Fibroblast of skin of scalp (primary cell): ENCODE results near the gene PXK.

Source experiments
- DNase-seq: peaks from one replicate; pipeline ENCODE4 v3.0.0-alpha.2; 2013

Gene PXK

DNA sequence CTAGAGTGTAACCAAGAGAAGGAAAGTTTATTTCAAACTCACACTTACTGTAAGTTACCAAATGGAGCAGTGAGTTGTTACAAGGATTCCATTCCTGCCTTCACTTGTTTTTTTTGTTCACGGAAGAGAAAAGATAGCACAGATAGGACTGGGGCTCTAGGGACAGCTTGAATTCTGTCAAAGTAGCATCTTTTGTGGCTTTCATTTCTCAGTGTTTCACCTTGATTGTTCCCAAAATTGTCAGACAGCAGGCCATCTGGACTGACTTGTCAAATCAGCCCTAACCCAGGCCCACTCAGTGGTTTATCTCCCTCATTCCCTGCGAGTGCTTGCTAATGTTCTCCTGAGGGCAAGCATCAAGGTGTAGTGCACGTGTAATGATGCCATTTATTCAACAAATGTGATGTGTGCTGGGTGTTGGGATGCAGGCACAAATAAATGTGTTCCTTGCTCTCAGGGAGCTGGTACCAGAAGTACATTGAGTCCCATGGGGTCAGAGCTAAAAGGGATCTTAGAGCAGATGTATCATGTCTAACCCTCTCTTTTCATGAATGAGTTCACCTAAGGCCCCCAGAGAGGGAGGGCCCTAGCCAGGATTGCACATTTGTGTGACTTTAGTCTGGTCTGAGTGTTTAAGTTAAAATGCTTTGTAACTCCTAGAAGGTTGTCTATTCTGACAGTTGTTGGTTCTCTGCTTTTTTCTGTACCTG is 51.8 kb downstream of the PXK start:
- peak; percentile 14 for DNase-seq

DNA sequence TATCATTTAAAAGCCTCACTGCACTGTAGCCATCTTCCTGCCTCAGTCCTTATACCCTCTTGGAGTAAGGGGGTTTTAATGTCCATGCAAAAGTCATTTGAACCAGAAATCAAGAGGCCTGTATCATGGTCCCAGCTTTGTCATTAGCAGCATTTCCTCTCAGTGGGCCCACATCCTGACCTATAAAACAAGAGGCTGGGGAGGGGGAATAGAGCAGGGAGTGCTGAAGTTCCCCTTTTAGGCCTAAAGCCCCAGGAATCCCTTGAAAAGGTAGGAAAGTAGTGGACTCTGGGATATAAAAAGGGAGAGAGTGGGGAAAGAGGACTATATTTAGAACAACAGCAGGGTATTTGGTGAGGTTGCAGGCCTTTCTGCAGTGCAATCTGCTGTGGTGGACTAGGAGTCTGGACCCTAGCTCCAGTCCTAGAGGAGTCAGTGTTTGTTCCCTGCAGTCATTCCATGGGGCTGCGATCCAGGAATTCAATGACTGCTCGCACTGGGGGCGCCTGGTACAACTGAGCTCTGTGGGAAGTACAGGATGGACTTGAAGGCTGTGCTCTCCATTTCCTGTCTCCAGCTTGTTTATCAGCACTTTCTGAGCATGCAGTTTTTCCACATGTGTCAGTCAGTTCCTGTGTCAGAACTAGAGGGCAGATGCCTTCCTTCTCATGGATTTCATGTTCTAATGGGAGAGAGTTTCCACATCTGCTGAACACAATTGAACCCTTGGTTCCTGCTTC is 54.1 kb downstream of the PXK start:
- DNase-seq = peak; percentile 90

DNA sequence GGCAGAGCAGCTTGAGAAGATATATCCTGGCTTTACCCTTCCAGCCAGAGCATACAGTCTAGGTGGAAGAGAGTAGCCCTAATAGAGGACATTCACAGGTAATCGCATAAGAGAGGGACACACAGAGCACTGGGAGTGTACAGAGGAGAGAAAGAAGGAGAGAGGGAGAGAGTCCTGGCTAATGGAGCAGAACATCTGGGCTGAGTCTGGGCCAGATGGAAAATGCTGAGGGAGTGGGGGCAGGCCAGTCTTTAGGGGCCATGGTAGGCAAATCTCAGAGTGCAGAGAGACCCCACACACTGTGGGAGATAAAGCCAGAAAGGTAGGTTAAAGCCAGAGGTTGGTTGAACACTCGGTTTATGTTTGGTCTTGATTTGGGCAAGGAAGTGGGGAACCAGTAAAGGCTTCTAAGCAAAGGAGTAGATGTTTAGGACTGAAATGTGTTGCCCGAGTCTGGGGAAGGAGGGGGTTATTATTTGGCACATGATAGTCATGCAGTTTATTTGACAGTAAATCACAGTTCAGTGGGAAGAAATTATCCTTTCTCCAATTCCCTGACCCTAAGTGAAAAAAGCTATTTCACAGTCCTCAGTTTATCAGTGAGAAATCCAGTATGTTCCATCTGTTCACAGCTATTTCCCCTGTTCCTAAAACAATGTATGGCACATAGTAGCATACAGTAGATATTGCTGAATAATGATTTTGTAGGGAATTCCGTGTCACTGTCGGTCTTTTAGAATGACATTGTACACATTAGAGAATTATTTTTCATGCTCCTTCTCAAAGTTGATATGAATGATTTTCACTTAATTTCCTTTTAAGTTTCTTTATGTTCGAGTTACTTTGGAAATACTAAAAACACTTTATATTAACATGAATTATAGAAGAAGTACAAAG is 55.2 kb downstream of the PXK start:
- DNase-seq = no peak

DNA sequence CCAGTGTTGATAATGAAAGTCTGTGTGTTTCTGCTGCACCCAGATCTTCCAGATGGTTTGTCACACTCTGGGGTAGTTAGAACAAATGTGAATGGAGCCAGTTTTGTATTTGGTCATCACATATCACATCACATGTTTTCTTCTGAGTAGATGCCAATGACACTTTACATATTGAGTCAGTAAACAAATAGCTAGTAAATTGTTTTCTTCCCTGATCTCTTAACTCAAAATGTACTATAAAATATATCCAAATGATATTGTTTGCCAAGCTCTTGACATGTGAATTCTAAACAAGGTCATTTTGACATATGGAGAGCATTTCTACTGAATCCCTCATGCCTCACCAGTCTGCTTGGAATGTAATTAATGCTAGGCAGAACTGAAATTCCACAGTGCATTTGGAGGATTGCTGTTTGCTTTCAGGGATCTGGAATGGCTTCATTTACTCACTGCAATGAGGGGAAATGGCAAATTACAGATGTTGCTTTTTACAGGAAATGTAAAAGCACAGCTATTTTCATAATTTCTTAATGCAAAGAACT is 55.9 kb downstream of the PXK start:
- peak; percentile 87 for DNase-seq

DNA sequence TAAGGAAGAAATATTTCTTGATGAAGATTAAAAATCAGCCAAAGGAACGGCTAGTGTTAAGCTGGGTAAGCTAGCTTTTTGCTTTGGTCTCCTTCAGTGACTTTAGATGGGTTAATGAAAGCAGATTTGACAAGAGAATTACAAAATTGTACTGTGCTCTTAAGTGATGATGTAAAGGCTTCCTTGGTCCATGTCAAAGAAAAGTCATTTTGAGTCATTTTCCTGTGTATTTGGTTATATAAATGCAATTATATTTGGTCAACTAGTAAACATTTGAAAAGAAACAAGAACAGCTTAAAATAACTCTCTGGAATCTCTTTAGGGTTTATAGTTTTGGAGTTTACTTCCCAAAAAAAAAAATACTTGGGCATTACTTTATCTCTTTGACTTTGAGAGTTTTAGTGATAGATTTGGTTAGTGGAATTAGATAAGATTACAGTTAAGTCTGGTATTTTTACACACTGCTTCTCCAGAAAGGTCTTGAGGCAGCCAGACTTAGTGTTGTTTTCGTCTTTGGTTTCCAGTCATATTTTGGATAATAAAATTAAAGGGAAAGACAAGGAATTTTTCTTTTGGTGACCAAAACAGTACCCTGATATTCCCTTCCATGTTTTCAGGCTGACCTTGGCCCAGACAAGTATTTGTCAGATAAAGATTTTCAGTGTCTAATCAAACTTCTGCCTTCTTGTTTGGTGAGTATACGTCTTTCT is 58.6 kb downstream of the PXK start:
- no peak for DNase-seq

DNA sequence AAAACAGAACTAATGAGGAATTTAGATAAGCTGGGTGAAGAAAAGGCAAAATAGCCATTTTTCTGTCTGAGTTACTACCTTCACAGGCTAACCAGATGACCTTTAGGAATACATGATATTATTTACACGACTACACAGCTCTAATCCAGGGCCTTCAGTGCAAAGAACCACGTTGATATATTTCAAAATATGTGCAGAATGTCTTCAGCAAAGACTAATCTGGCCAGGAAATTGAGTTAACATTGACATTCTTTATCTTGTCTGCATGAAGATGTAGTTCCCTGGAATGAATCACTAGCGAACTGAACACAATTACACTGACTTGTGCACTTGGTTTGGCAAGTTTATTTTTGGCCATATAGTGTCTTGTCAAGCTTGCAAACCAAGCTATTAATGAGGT is 59.5 kb downstream of the PXK start:
- peak; percentile 19 for DNase-seq

DNA sequence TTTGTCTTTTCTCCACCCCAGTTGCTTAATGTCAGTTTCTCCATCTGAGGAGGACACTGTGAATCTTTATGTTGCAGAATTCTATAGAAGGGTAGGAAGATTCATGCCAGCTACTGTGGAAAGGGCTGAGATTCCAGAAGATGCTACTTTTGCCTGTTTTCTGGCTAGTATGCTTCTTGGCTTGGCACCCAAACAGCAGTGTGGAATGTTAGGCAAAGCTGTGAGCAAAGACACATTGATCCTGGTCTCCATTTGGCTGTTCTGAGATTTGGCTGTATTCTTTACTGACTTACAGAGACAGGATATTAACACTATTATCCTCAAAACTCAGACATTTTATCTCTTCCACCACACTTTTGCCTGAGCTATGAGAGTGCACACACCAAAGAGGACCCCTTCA is 61.6 kb downstream of the PXK start:
- no peak for DNase-seq

DNA sequence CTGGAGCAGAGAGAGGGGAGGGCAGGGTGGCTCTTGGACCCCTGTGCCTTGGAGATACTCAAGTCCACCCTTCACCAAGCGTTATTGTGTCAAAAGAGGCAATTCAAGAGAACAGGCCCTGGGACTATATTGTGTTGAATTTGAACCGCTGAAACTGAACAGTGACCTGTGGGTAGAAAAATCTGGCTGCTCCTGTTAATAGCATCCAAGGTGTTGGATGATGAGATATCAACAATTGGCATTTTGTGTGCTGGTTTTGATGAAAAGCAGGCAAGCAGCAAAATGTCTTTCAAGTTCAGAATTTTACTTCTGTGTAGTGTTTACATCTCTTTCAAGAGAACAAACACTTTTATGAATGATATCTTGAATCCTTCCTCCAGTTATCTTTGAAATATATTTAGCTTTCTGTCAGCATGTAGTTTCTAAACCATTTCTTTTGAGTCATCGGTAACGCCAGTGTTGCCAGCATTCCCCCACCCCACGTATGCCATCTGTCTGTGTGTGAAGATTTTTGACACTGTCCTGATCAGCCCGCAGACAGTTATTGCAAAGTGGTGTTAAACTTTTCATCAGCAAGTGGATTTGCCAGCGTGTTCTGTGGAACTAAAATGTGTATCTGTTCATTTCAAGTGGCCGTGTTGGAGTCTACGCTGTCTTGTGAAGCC is 66.1 kb downstream of the PXK start:
- no peak for DNase-seq

DNA sequence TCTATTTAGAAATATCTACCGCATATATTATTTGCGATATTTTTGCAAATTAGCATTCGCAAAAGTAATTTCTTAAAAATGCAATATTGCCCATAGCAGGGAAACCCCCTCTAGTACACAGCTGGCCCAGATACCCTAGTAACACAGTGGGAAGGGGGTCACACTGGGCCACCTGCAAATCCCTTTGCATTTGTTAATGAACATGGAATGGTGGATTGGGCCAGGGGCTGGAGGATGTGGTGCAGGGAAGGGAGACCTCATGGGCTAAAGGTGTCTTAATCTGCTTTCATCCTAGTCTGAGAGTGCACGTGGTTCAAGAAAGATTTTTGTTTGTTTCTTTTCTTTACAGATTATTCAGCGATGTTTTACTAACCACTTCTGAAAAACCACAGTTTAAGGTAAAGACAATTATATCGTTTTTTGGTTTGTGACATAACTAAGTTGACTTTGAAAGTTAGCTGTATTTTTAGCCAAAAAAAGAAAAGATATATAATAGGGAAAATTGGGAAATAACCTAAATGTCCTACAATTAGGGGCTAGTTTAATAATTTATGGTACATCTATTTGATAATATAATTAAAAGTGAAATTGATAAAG is 70.9 kb downstream of the PXK start:
- no peak for DNase-seq

DNA sequence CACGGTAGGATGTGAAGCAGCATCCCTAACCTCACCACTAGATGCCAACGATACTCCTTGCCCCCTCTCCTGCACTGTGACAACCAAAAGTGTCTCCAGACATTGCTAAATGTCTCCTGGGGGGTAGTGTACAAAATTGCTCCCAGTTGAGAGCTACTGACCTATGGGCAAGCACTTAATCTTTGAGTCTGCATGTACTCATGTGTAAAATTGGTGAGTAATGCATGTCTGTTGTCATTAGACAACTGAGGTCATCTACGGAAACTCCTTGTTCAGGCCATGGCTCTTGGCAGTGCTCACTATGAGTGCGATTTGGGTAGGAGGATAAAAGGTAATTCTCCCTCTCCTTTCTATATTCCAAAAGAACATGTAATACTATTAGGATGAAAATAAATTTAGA is 71.7 kb downstream of the PXK start:
- peak; percentile 68 for DNase-seq

DNA sequence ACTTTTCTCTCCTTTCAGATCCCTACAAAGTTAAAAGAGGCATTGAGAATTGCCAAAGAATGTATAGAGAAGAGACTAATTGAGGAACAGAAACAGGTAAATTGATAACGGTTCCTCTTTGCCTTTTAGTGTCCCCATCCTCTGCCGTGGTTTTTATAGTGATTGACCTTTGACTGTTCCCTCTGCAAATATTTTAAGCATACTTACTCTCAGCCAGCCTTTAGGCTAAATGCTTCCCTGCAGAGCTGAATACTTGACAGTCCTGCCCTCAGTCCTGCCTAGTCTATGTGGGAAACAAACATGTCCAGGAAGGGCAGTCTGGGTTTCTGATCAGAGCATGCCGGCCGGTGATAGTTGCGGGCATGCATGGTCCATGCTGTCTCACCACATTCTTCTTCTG is 76.2 kb downstream of the PXK start:
- DNase-seq = no peak

DNA sequence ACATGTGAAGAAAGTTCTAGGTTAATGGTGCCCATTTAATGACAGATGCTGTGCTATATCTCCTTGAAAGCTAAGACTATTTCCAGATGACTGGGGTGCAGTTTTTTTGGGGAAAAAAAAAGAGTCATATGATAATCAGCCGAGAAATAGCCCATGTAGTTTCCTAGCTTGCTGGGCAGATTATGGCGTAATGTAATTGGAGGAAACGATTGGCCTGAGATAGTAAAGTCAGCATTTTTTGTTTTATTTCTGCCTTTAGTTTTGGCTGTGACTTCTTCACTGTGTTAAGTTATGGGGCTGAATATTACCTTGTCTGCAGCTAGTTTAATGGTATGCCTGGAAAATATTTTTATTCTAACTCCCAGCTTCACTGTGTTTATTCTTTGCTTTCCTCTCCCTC is 77.0 kb downstream of the PXK start:
- no peak for DNase-seq

DNA sequence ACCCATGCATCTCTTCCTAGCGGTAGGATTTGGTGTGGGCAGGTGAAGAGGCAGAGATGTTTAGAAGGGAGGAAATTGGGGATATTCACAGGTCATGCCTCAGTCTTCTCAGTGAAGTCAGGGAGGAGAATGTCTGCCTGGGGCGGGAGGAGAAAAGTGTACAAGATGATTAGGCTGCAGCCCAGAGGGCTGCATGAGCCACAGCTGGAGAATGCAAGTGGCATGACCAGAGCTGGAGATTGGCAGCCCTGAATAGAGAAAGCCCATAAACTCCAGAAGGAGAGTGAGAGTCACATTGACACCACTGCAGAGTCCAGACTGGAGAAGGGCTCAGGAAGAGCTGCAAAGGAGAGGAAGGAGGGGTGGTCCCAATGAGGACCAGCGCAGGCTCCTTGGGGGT is 78.3 kb downstream of the PXK start:
- no peak for DNase-seq

DNA sequence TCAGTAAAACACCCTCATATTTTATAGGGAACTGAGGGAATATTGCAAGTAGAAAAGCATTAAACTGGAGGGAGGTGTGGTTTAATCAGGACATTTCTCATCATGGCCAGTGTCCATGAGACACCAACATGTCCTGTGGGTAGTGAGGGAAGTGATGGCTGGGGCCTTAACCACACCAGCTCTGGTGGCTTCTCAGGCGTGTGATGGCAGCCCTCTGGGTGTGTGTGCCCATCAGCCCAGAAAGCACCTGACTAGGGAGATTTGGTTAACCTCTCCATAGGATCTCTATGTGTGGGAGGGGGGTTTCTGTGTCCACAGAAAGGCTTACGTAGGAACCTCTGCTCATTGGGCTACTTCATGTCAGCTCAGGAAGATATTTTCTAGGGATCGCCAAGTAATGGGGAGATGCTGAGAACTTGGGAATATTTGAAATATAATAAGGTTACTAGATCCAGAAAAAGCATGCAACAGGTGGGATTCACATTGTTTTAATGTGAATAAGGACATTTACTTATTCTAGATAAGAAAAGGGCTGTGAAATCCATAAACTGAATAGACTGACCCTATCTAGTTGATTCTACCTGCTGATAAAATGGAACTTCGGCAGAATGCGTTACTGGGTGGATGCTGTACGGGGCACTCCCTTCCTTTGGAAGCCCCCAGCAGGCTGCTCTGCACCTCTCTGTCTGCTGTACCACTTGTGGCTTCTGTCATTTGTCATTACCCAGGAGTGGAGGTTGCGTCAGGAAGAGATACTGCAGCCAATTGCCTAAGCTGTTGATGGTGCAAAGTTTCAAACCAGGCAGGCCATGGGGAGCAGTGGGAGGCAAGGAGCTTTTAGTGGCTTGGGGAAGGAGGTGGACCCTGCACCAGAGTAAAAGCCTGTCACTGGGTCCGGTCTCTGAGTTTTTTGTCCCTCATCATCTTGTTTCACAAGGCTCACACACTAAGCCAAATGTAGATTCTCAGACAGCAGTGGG is 79.4 kb downstream of the PXK start:
- no peak for DNase-seq

DNA sequence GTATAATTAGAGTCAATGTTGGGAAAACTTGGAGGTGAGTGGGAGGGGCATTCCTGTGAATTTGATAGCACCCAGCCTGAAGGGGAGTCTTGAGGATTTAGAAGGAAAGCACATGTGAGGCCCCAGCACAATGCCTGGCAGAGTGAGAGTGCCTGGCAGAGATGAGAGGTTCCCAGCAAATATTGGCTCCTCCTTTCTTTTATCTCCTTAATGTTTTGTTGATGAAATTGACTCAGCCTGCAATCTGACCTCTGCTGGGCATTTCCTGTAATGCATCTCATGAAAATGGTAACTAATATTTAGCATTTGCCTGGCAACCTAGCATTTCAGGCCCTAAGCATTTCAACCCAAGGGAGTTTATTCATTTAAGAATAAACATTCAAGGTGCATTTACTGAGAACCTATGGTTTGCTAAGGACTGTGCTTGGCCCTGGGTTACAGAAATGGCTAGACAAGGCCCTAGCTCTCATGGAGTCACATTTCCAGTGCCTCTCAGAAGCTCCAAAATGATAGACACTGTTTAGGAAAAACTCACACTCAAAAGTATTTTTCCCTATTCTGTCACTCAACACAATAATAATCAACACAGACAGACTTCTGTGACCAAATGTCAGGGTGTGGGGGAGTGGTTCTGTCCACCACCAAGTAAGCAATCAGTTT is 82.0 kb downstream of the PXK start:
- peak; percentile 69 for DNase-seq

DNA sequence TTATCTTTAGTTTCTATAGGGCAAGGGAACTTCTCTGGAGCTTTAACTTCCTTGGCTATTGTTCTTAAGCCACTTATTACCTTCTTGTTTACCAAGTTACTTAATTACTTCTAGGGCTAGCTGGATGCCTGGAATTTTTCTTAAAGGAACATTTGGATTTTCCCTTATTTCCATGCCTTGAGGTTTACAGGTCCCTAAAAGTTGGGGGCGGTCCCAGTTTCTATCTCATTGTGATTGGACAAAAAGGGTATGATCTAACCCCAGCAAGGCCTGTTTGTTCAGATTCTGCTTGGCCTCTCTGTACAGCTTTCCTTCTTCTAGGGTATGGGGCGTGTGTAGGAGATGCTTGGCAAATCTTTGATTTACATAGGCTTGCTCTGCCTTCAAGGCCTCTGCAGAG is 83.5 kb downstream of the PXK start:
- DNase-seq = no peak

DNA sequence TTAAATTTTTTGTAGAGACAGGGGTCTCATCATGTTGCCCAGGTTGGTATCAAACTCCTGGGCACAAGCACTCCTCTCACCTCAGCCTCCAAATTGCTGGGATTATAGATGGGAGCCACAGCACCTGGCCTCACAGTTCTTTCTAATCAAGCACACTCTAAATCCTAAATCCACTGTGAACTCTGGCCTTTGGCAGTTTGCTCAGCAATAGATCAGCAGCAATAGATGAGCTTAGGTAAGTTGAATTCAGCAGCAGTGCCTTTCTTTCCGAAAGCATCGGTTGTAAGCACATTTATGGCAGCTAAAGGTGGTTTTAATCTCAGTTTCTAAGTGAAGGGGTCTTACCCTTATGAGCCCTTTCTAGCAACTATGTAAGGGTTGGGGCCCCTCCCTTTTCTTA is 84.4 kb downstream of the PXK start:
- no peak for DNase-seq

DNA sequence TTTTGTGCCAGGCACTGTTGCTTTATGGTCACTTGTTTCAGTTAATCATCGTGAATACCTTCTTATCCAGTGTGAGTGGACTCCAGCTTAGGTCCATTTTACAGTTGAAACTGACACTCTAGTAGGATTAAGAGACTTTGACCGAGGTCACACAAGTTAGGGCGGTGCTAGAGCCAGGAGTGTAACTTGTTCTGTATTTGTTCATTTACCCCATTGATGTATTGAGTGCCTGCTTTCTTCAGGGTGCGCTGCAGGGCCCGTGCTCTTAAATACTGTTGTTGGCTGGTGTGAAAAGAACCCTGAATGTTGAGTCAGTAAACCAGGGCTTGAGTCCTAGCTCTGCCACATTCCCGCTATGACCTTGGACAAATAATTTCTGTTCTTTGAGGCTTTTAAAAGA is 85.5 kb downstream of the PXK start:
- DNase-seq = no peak

DNA sequence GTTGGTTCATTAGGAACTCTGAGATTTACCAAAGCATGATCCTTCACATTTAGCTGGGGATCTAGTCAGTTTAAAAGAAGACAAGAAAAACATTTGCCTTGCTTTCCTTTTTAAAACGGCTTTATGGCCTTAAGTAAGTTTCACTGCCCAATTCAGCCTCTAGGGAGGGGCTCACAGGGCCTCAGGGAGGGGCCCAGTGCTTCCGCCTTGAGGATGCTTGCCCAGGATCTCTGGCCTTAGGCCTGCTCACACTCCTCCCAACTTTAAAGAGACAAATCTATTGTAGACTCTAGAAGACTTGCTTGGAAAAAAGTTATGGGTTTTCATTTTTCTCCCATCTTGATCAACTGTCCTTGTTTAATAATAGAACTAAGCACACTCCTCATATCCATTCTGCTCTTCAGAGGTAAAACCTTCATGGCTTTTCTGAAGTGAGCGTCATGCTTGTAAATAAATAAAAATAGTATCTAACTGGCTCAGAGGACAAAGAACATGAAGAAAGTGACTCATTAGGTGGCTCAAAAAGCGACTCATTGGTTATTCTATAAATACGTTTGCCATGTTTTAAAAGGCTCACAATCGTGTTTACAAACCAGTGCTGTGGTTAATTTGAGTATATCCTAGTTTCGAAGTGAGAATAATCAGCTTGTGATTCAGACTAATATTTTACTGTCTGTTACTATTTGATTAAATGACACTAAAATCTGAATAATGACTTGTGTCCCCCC is 87.3 kb downstream of the PXK start:
- no peak for DNase-seq
